ENCODE measurements around the gene RAPGEF2. TPM values are rescaled to one million over a fixed set of nuclear protein-coding genes. Genes with fewer than 3 reads are reported as not detected.

Gene RAPGEF2
- total and polyA plus RNA-seq, 10 of the 15 experiments (the other 5 are each of a cell fraction or from before 2014, with no cell fraction given): 0.31 to 24.0 (median 2.9) TPM

DNA sequence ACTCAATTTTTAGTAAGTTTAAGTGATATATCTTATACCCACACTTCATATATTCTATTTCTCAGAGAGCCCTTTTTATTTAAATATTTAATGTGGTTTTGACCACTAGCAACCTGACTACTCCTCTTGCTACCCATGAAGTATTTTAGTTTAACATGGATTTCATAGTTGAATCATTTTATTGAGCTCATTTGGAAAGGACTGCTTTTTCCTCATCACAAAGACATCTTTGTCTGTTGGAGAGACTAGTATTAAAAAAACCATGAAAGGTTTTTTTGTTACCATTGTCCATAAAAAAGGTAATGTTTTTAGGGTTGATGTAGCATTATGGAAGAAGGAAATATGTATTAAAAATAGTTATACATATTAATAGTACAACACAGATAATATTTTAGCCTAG lies 139.5 kb downstream of the RAPGEF2 start:
- TF ChIP-seq SMC3 (IDR thresholded peaks at IDR 0.05; ENCODE audit: borderline replicate concordance, low read length): no peak
- no peak for TF ChIP-seq JUNB (IDR thresholded peaks at IDR 0.05)
- TF ChIP-seq SMARCA5 (IDR thresholded peaks at IDR 0.05): no peak
- TF ChIP-seq EGR1 (IDR thresholded peaks at IDR 0.05; ENCODE audit: borderline replicate concordance in 1 of 2, low read depth in 2 of 2, low read length in 2 of 2): no peak
- TF ChIP-seq TCF7 (IDR thresholded peaks at IDR 0.05; ENCODE audit: borderline replicate concordance): no peak
- TF ChIP-seq, protein P1, sequence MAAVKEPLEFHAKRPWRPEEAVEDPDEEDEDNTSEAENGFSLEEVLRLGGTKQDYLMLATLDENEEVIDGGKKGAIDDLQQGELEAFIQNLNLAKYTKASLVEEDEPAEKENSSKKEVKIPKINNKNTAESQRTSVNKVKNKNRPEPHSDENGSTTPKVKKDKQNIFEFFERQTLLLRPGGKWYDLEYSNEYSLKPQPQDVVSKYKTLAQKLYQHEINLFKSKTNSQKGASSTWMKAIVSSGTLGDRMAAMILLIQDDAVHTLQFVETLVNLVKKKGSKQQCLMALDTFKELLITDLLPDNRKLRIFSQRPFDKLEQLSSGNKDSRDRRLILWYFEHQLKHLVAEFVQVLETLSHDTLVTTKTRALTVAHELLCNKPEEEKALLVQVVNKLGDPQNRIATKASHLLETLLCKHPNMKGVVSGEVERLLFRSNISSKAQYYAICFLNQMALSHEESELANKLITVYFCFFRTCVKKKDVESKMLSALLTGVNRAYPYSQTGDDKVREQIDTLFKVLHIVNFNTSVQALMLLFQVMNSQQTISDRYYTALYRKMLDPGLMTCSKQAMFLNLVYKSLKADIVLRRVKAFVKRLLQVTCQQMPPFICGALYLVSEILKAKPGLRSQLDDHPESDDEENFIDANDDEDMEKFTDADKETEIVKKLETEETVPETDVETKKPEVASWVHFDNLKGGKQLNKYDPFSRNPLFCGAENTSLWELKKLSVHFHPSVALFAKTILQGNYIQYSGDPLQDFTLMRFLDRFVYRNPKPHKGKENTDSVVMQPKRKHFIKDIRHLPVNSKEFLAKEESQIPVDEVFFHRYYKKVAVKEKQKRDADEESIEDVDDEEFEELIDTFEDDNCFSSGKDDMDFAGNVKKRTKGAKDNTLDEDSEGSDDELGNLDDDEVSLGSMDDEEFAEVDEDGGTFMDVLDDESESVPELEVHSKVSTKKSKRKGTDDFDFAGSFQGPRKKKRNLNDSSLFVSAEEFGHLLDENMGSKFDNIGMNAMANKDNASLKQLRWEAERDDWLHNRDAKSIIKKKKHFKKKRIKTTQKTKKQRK (IDR thresholded peaks at IDR 0.05; ENCODE audit: low read depth, low read length): no peak
- no peak for TF ChIP-seq RAD21 (IDR thresholded peaks at IDR 0.05; ENCODE audit: insufficient read depth, low read depth, low read length)
- TF ChIP-seq, protein P2, sequence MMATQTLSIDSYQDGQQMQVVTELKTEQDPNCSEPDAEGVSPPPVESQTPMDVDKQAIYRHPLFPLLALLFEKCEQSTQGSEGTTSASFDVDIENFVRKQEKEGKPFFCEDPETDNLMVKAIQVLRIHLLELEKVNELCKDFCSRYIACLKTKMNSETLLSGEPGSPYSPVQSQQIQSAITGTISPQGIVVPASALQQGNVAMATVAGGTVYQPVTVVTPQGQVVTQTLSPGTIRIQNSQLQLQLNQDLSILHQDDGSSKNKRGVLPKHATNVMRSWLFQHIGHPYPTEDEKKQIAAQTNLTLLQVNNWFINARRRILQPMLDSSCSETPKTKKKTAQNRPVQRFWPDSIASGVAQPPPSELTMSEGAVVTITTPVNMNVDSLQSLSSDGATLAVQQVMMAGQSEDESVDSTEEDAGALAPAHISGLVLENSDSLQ (IDR thresholded peaks at IDR 0.05): no peak
- CTCF ChIA-PET: interaction anchor here (0.7 kb wide), 1 partner anchor 30 kb away, joined by 3 read pairs; no protein-coding TSS in a partner anchor
- no TSS peak for BruUV-seq (replicated peaks)

More for the DNA sequence above, 139.5 kb downstream of the RAPGEF2 start:
- Histone ChIP-seq H3K9ac (ENCODE audit: control insufficient read depth, insufficient read depth, low read length) (no peak overlapping the region), H3K4me3 (no peak overlapping the region), H3K36me3 (ENCODE audit: control insufficient read depth in 2 of 2, insufficient read depth in 2 of 2, low read length in 1 of 2) (no peaks in the 10 kb centered on the region), H3K79me2 (ENCODE audit: control insufficient read depth, insufficient read depth, low read length) (peaks cover under 1% of the 10 kb centered on the region; the same call in 1 of the 2 replicates), H3K9me3 (replicated peaks; ENCODE audit: control insufficient read depth, insufficient read depth, low read length) (no peaks in the 10 kb centered on the region; the same call in 2 of the 3 replicates), H2AFZ (ENCODE audit: control insufficient read depth, low read depth, low read length) (no peak overlapping the region), H3K27ac (ENCODE audit: control insufficient read depth, insufficient read depth) (no peak overlapping the region), H3K4me2 (ENCODE audit: control insufficient read depth, insufficient read depth) (no peak overlapping the region), H3K27me3 (replicated peaks in 1 of 2; ENCODE audit: control insufficient read depth in 2 of 2, insufficient read depth in 2 of 2, low read length in 1 of 2) (no peaks in the 10 kb centered on the region), H4K20me1 (ENCODE audit: control insufficient read depth, insufficient read depth) (no peaks in the 10 kb centered on the region), H3K4me1 (ENCODE audit: control insufficient read depth, insufficient read depth, low read length) (no peaks in the 10 kb centered on the region)
- POLR2A ChIA-PET: no interaction called here
- SMC1A ChIA-PET (ENCODE audit: uncharacterized antibody, unreplicated experiment): interaction anchor here (0.9 kb wide), 1 partner anchor 24 kb away, joined by 4 read pairs; no protein-coding TSS in a partner anchor
- intact Hi-C loops (cut with micrococcal nuclease; ENCODE audit: unreplicated experiment): no loop called here
- RAD21 ChIA-PET (ENCODE audit: unreplicated experiment): no interaction called here
- ATAC-seq (no peak), DNase-seq (ENCODE audit: low read depth, low spot score) (no peak), FAIRE-seq (no peak)
- in situ Hi-C loops (cut with MboI): no loop called here
